ENCODE data around the gene CLIC2.

GRCh38 chrX:155251391-155251790, 83.0 kb downstream of the CLIC2 start:
- TF ChIP-seq POLR2A (IDR thresholded peaks at IDR 0.05) (no peak), CTCF (IDR thresholded peaks at IDR 0.05) (no peak)

Measured in esophagus squamous epithelium (tissue), 4 donors.